Measurements from ENCODE around the gene C11orf91.
"Not testable (repeated sequence)": the region's sequence is repeated elsewhere in the genome, so short reads cannot be mapped to it uniquely, and the experiment has no call there.

C11orf91 gene

GRCh38 chr11:33735271-33736147 lies 34.9 kb upstream of the C11orf91 start:
- H3K9ac ChIP-seq (ENCODE audit: insufficient read length, low read depth), result peak overlapping the region; percentile 83
- no peak for DNase-seq (ENCODE audit: low read depth, low spot score)
- TF ChIP-seq SUZ12 (IDR thresholded peaks at IDR 0.05; ENCODE audit: extremely low read depth, insufficient read depth, insufficient read length) (no peak), ZNF274 (IDR thresholded peaks at IDR 0.05; ENCODE audit: low read depth, low read length) (no peak), YY1 (IDR thresholded peaks at IDR 0.05; ENCODE audit: insufficient read depth, insufficient read length) (no peak)
- H3K9me3 ChIP-seq (ENCODE audit: insufficient read depth, low read length), result no peaks in the 10 kb centered on the region
- peaks cover 3% of the 10 kb centered on the region for H3K36me3 ChIP-seq (ENCODE audit: insufficient read depth, insufficient read length, low read length)
- no peaks in the 10 kb centered on the region for H3K4me1 ChIP-seq (ENCODE audit: insufficient read depth, insufficient read length)
- peaks cover 19% of the 10 kb centered on the region for H3K27me3 ChIP-seq (ENCODE audit: insufficient read depth, insufficient read length)
- H3K4me3 ChIP-seq (ENCODE audit: insufficient read length, low read depth), result peak overlapping the region; percentile 61

- peak overlapping the region; percentile 61 for H3K4me3 ChIP-seq (ENCODE audit: insufficient read length, low read depth)
- peaks cover 19% of the 10 kb centered on the region for H3K27me3 ChIP-seq (ENCODE audit: insufficient read depth, insufficient read length)
- no peak for DNase-seq (ENCODE audit: low read depth, low spot score)
- H3K36me3 ChIP-seq (ENCODE audit: insufficient read depth, insufficient read length, low read length), result peaks cover 3% of the 10 kb centered on the region
- H3K9me3 ChIP-seq (ENCODE audit: insufficient read depth, low read length), result no peaks in the 10 kb centered on the region
- TF ChIP-seq ZNF274 (IDR thresholded peaks at IDR 0.05; ENCODE audit: low read depth, low read length) (no peak), SUZ12 (IDR thresholded peaks at IDR 0.05; ENCODE audit: extremely low read depth, insufficient read depth, insufficient read length) (no peak), YY1 (IDR thresholded peaks at IDR 0.05; ENCODE audit: insufficient read depth, insufficient read length) (no peak)
- no peaks in the 10 kb centered on the region for H3K4me1 ChIP-seq (ENCODE audit: insufficient read depth, insufficient read length)
- H3K9ac ChIP-seq (ENCODE audit: insufficient read length, low read depth), result no peak overlapping the region
Observed at GRCh38 chr11:33734441-33735270, 34.0 kb upstream of the C11orf91 start.

GRCh38 chr11:33733980-33734379 lies 33.4 kb upstream of the C11orf91 start:
- H3K36me3 ChIP-seq (ENCODE audit: insufficient read depth, insufficient read length, low read length), result peaks cover 3% of the 10 kb centered on the region
- no peak for DNase-seq (ENCODE audit: low read depth, low spot score)
- H3K9me3 ChIP-seq (ENCODE audit: insufficient read depth, low read length), result no peaks in the 10 kb centered on the region
- no peak overlapping the region for H3K4me3 ChIP-seq (ENCODE audit: insufficient read length, low read depth)
- no peaks in the 10 kb centered on the region for H3K4me1 ChIP-seq (ENCODE audit: insufficient read depth, insufficient read length)
- peaks cover 19% of the 10 kb centered on the region for H3K27me3 ChIP-seq (ENCODE audit: insufficient read depth, insufficient read length)
- no peak overlapping the region for H3K9ac ChIP-seq (ENCODE audit: insufficient read length, low read depth)
- TF ChIP-seq ZNF274 (IDR thresholded peaks at IDR 0.05; ENCODE audit: low read depth, low read length), result no peak
- no peak for TF ChIP-seq SUZ12 (IDR thresholded peaks at IDR 0.05; ENCODE audit: extremely low read depth, insufficient read depth, insufficient read length)

- TF ChIP-seq SUZ12 (IDR thresholded peaks at IDR 0.05; ENCODE audit: extremely low read depth, insufficient read depth, insufficient read length) (no peak), ZNF274 (IDR thresholded peaks at IDR 0.05; ENCODE audit: low read depth, low read length) (no peak), YY1 (IDR thresholded peaks at IDR 0.05; ENCODE audit: insufficient read depth, insufficient read length) (no peak)
- Histone ChIP-seq H3K36me3 (ENCODE audit: insufficient read depth, insufficient read length, low read length) (peaks cover 3% of the 10 kb centered on the region), H3K9me3 (ENCODE audit: insufficient read depth, low read length) (no peaks in the 10 kb centered on the region), H3K27me3 (ENCODE audit: insufficient read depth, insufficient read length) (peaks cover 19% of the 10 kb centered on the region), H3K4me3 (ENCODE audit: insufficient read length, low read depth) (no peak overlapping the region), H3K9ac (ENCODE audit: insufficient read length, low read depth) (no peak overlapping the region), H3K4me1 (ENCODE audit: insufficient read depth, insufficient read length) (no peaks in the 10 kb centered on the region)
- no peak for DNase-seq (ENCODE audit: low read depth, low spot score)
Observed at GRCh38 chr11:33731723-33732531, 31.3 kb upstream of the C11orf91 start.

GRCh38 chr11:33730716-33731115 lies 30.1 kb upstream of the C11orf91 start:
- H3K36me3 ChIP-seq (ENCODE audit: insufficient read depth, insufficient read length, low read length), result peaks cover 3% of the 10 kb centered on the region
- H3K4me1 ChIP-seq (ENCODE audit: insufficient read depth, insufficient read length), result no peaks in the 10 kb centered on the region
- no peak for DNase-seq (ENCODE audit: low read depth, low spot score)
- TF ChIP-seq SUZ12 (IDR thresholded peaks at IDR 0.05; ENCODE audit: extremely low read depth, insufficient read depth, insufficient read length) (no peak), YY1 (IDR thresholded peaks at IDR 0.05; ENCODE audit: insufficient read depth, insufficient read length) (no peak), ZNF274 (IDR thresholded peaks at IDR 0.05; ENCODE audit: low read depth, low read length) (no peak)
- no peak overlapping the region for H3K9ac ChIP-seq (ENCODE audit: insufficient read length, low read depth)
- peaks cover 15% of the 10 kb centered on the region for H3K27me3 ChIP-seq (ENCODE audit: insufficient read depth, insufficient read length)
- no peaks in the 10 kb centered on the region for H3K9me3 ChIP-seq (ENCODE audit: insufficient read depth, low read length)
- no peak overlapping the region for H3K4me3 ChIP-seq (ENCODE audit: insufficient read length, low read depth)

GRCh38 chr11:33729072-33729664 lies 28.5 kb upstream of the C11orf91 start:
- not testable (repeated sequence) for H3K9ac ChIP-seq (ENCODE audit: insufficient read length, low read depth); H3K36me3 ChIP-seq (ENCODE audit: insufficient read depth, insufficient read length, low read length); H3K27me3 ChIP-seq (ENCODE audit: insufficient read depth, insufficient read length); DNase-seq (ENCODE audit: low read depth, low spot score); H3K4me1 ChIP-seq (ENCODE audit: insufficient read depth, insufficient read length); H3K9me3 ChIP-seq (ENCODE audit: insufficient read depth, low read length); H3K4me3 ChIP-seq (ENCODE audit: insufficient read length, low read depth)

- not testable (repeated sequence) for H3K36me3 ChIP-seq (ENCODE audit: insufficient read depth, insufficient read length, low read length); H3K9me3 ChIP-seq (ENCODE audit: insufficient read depth, low read length); H3K4me1 ChIP-seq (ENCODE audit: insufficient read depth, insufficient read length); H3K9ac ChIP-seq (ENCODE audit: insufficient read length, low read depth); DNase-seq (ENCODE audit: low read depth, low spot score); H3K4me3 ChIP-seq (ENCODE audit: insufficient read length, low read depth); H3K27me3 ChIP-seq (ENCODE audit: insufficient read depth, insufficient read length)
Observed at GRCh38 chr11:33727539-33727938, 26.9 kb upstream of the C11orf91 start.
